DOHH2 (cell line): ENCODE measurements around the gene ATP1A3.

ENCODE experiments used
- H3F3A ChIP-seq: fragments of 200-600 bp; sonication (generic), shearing (Covaris generic); 2 replicates; pipeline ENCODE4 v1.6.0; 2016; ENCODE audit warnings: antibody characterized with exemption, mild to moderate bottlenecking; ENCODE audit not compliant: control insufficient read depth, insufficient read depth
- H3K27ac ChIP-seq: fragments of 200-600 bp; sonication (generic); 2 replicates; pipeline ENCODE4 v1.5.1; 2014; ENCODE audit warnings: low read depth, mild to moderate bottlenecking, low read length, moderate library complexity
- H3K27me3 ChIP-seq: fragments of 200-600 bp; sonication (generic); 2 replicates; pipeline ENCODE4 v1.6.1; 2014; ENCODE audit warnings: mild to moderate bottlenecking, low read length, mixed read lengths; ENCODE audit not compliant: control insufficient read depth
- H3K36me3 ChIP-seq: fragments of 200-600 bp; sonication (generic); 2 replicates; pipeline ENCODE4 v1.6.1; 2014; ENCODE audit warnings: mild to moderate bottlenecking, low read length, moderate library complexity, mixed read lengths; ENCODE audit not compliant: control insufficient read depth
- H3K4me1 ChIP-seq: fragments of 200-600 bp; sonication (generic); 2 replicates; pipeline ENCODE4 v1.6.1; 2014; ENCODE audit warnings: mild to moderate bottlenecking, low read length, mixed read lengths; ENCODE audit not compliant: control insufficient read depth
- H3K4me2 ChIP-seq: fragments of 200-600 bp; sonication (generic); 2 replicates; pipeline ENCODE4 v1.6.0; 2014; ENCODE audit warnings: mild to moderate bottlenecking, low read length, moderate library complexity
- H3K4me3 ChIP-seq: fragments of 200-600 bp; sonication (generic); 2 replicates; pipeline ENCODE4 v1.5.1; 2014; ENCODE audit warnings: mild to moderate bottlenecking, low read length, mixed read lengths
- H3K79me2 ChIP-seq: fragments of 200-600 bp; sonication (generic); 2 replicates; pipeline ENCODE4 v1.6.1; 2014; ENCODE audit warnings: mild to moderate bottlenecking, low read length, mixed read lengths; ENCODE audit not compliant: control insufficient read depth
- H3K9me2 ChIP-seq: fragments of 200-600 bp; sonication (generic); replicated peaks from 2 replicates; pipeline ENCODE4 v1.6.1; 2014; ENCODE audit warnings: mild to moderate bottlenecking, low read length, mixed read lengths; ENCODE audit not compliant: control insufficient read depth
- H3K9me3 ChIP-seq: fragments of 200-600 bp; sonication (generic); 2 replicates; pipeline ENCODE4 v1.6.1; 2014; ENCODE audit warnings: antibody characterized with exemption, low read length, mixed read lengths; ENCODE audit not compliant: control insufficient read depth, insufficient read depth
- H4K20me1 ChIP-seq: fragments of 200-600 bp; sonication (generic); 2 replicates; pipeline ENCODE4 v1.6.0; 2014; ENCODE audit warnings: low read depth, mild to moderate bottlenecking, antibody characterized with exemption, low read length, moderate library complexity; ENCODE audit not compliant: control insufficient read depth, insufficient read depth
- CTCF ChIP-seq: fragments of 200-600 bp; sonication (generic); IDR thresholded peaks from one replicate; pipeline ENCODE4 v1.5.1; 2014; ENCODE audit warnings: antibody characterized with exemption, mild to moderate bottlenecking, low read depth, low read length; ENCODE audit not compliant: poor library complexity, severe bottlenecking
- EZH2phosphoT487 ChIP-seq: fragments of 200-600 bp; sonication (generic); IDR thresholded peaks from 2 replicates; pipeline ENCODE4 v1.6.1; 2017; ENCODE audit warnings: borderline replicate concordance, mild to moderate bottlenecking, antibody characterized with exemption, low read length, moderate library complexity, mixed read lengths

Gene ATP1A3

DNA sequence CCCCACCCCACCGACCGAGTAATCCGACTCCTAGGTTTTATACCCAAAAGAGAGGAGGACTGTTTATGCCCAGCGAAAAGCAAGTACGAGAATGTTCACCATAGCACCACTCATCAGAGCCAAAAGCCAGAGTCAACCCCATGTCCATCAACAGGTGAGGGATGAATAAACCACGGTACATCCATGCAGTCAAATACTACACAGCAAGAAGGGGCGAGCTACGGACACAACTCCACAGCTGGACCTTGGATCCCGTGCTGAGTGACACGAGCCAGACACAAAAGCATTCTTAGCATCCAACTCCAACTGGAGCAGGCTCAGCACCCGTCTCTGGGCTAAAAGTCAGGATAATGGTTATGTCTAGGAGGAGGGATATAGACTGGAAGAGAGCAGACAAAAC is 22.7 kb downstream of the ATP1A3 start:
- Histone ChIP-seq H3K4me1 (no peaks in the 10 kb centered on the region), H3K36me3 (peaks cover 13% of the 10 kb centered on the region), H3K4me2 (no peak overlapping the region), H3K9me2 (no peaks in the 10 kb centered on the region), H3K79me2 (no peaks in the 10 kb centered on the region), H3K27ac (no peak overlapping the region), H3K9me3 (no peaks in the 10 kb centered on the region), H4K20me1 (no peaks in the 10 kb centered on the region), H3F3A (no peaks in the 10 kb centered on the region), H3K27me3 (no peaks in the 10 kb centered on the region), H3K4me3 (no peak overlapping the region)
- no peak for TF ChIP-seq CTCF
- TF ChIP-seq EZH2phosphoT487: no peak

GRCh38 chr19:41969772-41970458 is 24.1 kb downstream of the ATP1A3 start:
- no peaks in the 10 kb centered on the region for H3K4me1 ChIP-seq
- H3K4me3 ChIP-seq: no peak overlapping the region
- H3K36me3 ChIP-seq: peaks cover 10% of the 10 kb centered on the region
- H3K9me2 ChIP-seq: no peaks in the 10 kb centered on the region
- no peaks in the 10 kb centered on the region for H3K27me3 ChIP-seq
- H3K27ac ChIP-seq: no peak overlapping the region
- no peak overlapping the region for H3K4me2 ChIP-seq
- H3K9me3 ChIP-seq: no peaks in the 10 kb centered on the region
- H3F3A ChIP-seq: no peaks in the 10 kb centered on the region
- no peaks in the 10 kb centered on the region for H4K20me1 ChIP-seq
- no peaks in the 10 kb centered on the region for H3K79me2 ChIP-seq
- TF ChIP-seq CTCF (no peak), EZH2phosphoT487 (no peak)

DNA sequence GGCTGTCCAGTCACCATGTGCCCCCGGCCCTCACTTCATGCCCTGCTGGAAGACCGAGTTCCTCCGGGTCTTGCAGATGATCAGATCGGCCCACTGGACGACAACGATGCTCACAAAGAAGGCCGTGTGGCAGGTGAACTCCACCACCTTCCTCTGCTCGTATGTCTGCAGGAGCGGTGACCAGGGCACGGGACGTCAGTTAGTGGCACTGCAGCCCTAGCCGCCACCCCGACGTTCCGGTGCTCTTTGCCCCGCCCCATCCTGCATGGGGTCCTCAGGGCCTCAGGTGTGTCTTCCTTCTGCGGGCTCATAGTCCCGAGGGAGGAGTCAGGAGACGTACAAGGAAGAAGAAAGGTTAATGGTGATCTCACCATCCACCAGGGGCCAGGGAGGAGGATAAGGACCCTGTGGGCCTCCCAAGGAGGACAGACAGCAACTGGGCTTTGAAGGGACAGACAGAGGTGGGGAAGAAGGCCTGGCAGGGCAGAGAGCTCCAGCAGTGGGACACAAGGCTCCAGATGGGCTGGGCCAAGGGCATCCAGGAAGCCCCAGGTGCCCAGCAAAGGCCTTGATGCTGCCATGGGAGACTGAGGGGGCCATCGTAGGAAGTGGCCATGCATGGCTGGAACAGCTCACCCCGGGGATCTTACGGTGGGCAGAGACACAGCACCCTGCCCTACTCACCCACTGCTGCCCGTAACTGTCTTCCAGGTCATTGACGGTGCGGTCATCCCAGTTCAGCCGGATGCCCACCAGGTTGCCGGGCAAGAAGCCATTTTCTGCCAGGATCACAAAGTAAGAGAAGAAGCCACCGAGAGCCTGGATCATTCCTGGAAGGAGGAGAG is 25.1 kb downstream of the ATP1A3 start:
- 0 out of 2 replicates have a peak, but pooled peaks cover 5% of the 10 kb centered on the region for H3K4me1 ChIP-seq
- H3K4me2 ChIP-seq: no peak overlapping the region
- no peak for TF ChIP-seq CTCF
- TF ChIP-seq EZH2phosphoT487: no peak
- H3K4me3 ChIP-seq: no peak overlapping the region
- H3K9me3 ChIP-seq: no peaks in the 10 kb centered on the region
- no peaks in the 10 kb centered on the region for H4K20me1 ChIP-seq
- peaks cover 10% of the 10 kb centered on the region for H3K36me3 ChIP-seq
- no peak overlapping the region for H3K27ac ChIP-seq
- H3K9me2 ChIP-seq: no peaks in the 10 kb centered on the region
- no peaks in the 10 kb centered on the region for H3F3A ChIP-seq
- H3K27me3 ChIP-seq: no peaks in the 10 kb centered on the region
- H3K79me2 ChIP-seq: no peaks in the 10 kb centered on the region
